ENCODE results near the gene TEX264.

GRCh38 chr3:51747840-51748239 lies 76.8 kb downstream of the TEX264 start:
- no peak for TF ChIP-seq GATA3 (IDR thresholded peaks at IDR 0.05; ENCODE audit: low read depth, low read length)
- no peak for TF ChIP-seq GATA2 (IDR thresholded peaks at IDR 0.05; ENCODE audit: low read depth, low read length)

Data from SH-SY5Y (cell line).